ACHN (cell line): ENCODE measurements around the gene FAAP20.

Source experiments
- DNase-seq: peaks from one replicate; pipeline ENCODE4 v3.0.0-alpha.2; 2015
- in situ Hi-C: cut with HindIII; loops from 2 replicates; pipeline ENCODE4 v1.10.0; 2017; ENCODE audit warnings: low sequenced_read_pairs, low pct_ligation_motif_present, low pct_unique_long_range_greater_than_20kb

FAAP20 gene

DNA sequence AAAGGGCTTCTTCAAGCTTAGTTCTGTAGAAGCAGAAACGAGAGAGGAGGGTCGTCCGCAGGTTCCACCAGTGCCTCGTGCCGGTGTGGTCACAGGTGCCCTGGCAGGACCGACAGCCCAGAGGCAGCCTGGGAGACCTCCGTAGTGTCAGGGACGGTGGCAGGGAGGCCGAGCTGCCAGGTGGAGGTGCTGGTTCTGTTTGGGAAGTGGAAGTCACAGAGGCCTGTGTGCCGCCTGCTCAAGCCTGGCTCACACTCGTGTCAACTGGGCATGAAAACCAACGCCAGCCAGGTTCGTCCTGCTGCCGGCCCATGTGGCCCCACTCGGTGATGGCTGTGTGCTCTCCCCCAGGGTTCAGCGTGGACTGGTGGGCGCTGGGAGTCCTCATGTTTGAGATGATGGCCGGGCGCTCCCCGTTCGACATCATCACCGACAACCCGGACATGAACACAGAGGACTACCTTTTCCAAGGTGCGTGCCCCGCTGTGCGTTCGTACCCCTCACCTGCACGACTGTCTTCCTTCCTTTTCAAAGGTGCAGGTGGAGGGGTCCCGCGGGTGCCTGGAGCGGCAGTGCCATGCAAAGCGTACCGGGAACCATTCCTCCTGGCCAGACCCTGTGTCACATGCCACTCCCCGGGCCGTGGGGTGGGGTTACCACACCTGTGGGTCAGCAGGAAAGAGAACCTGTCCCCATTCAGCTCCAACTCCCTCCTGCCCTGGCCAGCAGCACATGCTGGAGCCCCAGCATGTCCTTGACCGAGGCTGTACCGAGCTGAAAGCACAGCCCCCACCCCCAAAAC is 20.8 kb downstream of the FAAP20 start:
- in situ Hi-C loops = no loop called here
- no peak for DNase-seq

DNA sequence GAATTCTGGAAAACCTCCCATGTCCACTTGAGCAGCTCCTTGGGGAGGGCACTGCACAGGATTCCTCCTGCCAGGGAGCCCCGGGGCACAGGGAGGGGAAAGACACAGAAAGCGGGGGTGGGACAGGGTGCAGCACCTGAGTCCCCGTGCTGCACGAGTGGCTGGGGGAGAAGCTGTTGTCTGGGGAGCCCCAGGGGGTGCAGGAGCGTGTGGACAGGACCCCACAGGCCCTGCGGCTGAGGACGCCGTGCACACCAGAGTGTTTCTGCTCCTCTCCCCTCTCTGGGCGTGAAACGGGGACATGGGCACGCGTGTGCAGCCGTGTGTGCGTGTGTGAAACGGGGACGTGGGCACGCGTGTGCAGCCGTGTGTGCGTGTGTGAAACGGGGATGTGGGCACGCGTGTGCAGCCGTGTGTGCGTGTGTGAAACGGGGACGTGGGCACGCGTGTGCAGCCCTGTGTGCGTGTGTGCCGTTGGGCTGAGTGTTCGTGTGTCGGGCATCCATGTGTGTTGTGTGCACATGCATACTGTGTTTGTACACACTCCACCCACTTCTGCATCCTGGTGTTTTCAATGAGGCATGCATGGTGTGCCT is 21.9 kb downstream of the FAAP20 start:
- in situ Hi-C loops = no loop called here
- no peak for DNase-seq

DNA sequence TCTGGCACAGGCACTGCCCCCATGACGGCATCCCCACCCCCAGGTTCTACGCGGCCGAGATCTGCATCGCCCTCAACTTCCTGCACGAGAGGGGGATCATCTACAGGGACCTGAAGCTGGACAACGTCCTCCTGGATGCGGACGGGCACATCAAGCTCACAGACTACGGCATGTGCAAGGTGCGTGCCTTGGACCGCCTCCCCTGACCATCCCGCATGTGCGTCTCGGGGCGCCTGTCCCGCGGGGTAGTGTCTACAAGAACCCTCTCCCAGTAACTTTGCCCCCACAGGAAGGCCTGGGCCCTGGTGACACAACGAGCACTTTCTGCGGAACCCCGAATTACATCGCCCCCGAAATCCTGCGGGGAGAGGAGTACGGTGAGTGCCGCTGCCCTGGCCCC is 22.6 kb downstream of the FAAP20 start:
- in situ Hi-C loops = no loop called here
- no peak for DNase-seq

DNA sequence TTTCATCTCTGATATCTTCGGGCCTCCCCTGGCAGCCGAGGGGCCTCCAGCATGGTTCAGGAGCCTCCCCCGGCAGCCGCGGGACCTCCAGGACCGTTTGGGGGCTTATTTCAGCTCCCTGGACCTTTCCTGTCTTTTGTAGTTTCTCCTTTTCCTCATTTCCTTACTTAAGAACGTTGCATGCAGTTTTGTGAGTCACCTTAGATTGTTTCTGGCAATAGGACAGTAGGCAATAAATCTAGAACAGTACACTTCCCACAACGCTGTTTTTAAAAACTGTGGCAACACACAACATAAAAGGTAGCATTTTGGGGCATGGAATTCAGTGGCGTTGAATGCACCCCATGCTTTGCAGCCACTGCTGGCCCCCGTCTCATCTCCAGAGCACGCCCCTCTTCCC is 24.4 kb downstream of the FAAP20 start:
- in situ Hi-C loops = no loop called here
- no peak for DNase-seq

DNA sequence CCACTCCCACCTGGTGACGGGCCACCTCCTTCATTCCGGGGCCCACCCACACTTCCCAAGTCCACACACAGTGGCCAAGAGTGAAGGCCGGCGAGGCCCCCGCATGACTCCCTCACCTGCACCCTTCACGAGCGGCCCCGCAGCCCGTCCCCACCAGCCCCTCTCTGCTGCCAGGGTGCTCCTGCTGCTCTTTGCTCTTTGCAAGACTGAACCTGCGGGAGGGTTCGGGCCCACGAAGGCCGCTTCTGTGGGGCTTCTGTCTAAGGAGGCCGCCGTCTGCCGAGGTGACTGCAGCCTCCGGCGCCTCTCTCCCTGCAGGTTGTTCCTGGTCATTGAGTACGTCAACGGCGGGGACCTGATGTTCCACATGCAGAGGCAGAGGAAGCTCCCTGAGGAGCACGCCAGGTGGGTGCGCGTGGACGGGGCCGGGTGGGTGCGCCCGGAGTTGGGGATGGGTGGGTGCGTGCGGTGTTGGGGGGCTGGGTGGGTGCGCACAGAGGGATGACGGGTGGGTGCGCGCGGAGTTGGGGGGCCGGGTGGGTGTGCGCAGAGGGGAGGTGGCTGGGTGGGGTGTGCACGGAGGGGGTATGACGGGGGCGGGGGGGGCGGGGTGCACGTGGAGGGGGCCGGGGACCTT is 25.3 kb downstream of the FAAP20 start:
- in situ Hi-C loops = no loop called here

DNA sequence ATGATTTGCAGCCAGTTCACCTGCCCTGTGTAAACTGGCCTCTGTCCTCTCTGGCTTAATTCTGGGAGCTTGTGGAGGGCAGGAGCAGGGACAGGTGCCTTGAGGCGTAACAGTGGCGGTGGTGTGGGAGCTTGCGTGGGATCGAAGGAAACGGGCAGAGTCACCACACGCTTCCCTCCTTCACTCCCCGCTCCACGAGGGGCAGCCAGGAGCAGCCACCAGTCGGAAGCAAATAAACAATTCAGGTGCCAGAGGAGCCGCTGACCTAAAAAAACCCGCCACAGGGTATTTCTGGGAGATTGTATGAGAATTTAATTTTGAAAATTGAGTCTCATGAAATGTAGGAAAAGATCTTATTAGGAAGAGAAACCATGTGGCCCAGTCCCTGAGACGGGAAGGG is 26.0 kb downstream of the FAAP20 start:
- no peak for DNase-seq
- in situ Hi-C loops = no loop called here

More for the DNA sequence above, 25.3 kb downstream of the FAAP20 start:
- no peak for DNase-seq

DNA sequence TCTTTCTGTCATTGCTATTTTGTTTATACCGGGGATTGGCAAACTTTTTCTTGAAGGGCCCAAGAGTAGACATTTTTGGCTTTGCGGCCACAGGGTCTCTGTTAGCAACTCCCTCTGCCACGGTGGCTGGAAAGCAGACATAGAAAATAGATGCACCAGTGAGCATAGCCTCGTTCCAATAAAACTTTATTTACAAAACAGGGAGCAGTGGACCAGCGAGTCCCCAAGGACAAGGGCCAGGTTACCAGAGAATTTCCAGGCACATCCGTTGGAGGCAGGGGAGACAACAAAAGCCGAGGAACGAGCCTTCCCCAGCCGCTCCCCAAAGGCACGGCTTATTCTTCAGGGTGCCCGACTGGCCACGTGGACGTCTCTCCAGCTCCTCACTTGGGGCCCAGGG is 26.5 kb downstream of the FAAP20 start:
- DNase-seq = no peak
- in situ Hi-C loops = no loop called here

DNA sequence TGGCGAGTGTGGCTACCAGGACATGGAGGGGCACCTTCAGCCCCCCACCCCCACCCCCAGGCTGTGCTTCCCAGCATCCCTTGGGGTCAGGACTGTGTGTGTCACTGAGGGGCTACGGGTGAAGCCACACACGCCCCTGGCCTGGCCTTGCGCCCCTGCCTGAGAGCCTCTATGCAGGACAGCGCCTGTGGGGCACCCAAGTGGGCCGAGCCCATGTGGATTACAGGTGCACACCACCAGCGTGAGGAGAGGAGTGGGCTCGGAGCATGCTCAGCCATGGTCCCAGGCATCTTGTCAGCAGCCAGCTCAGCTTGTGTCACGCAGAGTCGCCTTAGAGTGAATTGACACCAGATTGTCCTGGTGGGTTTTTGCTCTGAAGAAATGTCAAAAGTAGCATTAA is 27.9 kb downstream of the FAAP20 start:
- no peak for DNase-seq
- in situ Hi-C loops = no loop called here

DNA sequence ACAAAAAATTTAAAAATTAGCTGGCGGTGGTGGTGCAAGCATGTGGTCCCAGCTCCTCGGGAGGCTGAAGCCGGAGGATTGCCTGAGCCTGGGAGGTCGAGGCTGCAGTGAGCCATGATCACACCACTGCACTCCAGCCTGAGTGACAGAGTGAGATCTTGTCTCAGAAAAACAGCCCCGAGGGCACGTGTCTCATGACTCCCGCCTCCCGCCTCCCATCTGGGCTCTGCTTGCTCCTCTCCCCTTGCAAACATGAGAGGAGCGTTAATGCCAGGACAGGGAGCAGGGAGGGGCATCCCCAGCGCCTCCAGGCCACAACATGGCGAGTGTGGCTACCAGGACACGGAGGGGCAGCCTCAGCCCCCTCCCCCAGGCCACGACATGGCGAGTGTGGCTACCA is 28.3 kb downstream of the FAAP20 start:
- no peak for DNase-seq
- in situ Hi-C loops = no loop called here

DNA sequence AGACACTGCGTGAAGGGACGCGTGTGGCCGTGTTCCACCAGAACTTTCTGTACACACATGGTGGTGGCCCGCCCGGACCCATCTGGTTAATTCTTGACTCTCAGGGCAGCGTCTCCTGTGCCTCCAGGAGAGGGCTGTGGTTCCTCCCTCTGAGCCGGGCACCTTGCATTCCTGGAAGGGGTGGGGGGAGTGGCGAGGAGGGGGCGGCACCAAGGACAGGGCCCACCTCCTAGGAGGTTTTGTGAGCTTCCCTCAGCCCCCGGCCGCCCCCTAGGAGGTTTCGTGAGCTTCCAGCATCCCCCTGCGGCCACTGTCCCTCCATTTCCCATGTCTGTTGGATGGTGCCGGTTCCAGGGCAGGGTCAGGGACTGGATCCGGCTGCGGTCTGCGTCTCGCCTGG is 28.9 kb downstream of the FAAP20 start:
- no peak for DNase-seq
- in situ Hi-C loops = no loop called here

DNA sequence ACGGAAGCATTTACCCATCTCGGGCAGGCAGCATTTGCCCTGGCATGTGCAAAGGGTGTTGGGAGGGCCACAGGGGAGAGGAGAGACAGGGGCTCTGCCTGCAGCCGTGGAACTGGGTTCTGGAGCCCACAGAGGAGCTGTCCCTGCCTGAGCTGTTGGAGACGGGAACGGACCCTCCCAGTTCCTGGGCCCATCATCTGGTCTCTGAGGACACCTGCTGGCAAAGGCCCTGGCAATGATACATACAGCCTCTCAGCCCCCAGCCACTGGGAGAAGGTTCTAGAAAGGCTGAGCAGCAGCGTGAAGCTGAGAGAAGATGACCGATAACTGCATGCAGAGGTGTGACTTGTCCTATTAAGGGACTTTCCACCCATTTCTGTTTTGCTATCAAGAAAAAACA is 31.4 kb downstream of the FAAP20 start:
- DNase-seq = no peak
- in situ Hi-C loops = no loop called here

DNA sequence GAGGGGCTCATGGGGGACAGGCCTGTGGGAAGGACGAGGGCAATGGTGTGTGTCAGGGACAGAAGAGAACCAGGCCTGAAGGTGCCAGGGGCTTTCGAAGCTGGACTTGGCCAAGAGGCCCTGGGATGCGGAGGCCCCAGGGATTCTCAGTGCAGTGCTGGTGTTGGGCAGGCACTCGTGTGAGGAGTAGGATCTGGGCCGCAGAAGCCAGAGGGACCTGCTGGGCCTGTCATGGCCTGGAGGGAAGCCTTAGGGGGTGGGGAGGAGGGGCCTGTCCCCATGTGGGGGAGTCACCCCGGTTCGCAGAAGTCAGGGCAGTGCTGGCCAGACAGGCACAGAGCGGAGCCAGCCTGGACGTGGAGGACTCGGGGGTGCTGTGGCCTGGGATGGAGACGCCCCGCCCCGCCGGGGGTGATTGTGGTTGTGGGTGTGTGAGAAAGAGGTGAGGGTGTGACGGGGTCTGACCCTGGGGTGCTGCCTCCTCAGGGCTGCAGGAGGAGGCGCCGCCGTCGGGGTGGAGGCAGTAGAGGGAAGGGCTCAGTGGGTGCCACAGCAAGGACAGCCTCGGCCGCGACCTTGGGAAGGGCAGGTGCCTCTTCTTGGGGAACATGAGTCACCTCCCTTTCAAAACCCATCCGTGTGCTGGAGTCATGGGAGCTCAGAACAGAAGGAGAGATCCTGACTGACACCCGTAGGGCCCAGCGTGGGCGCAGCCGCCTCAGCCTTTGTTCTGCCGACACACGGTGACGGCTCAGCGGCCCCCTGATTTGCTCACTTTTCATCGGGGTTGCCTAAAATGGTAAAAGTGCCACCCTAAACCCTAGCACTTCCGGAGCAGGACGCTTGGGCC is 33.9 kb downstream of the FAAP20 start:
- DNase-seq = no peak
- in situ Hi-C loops = no loop called here

DNA sequence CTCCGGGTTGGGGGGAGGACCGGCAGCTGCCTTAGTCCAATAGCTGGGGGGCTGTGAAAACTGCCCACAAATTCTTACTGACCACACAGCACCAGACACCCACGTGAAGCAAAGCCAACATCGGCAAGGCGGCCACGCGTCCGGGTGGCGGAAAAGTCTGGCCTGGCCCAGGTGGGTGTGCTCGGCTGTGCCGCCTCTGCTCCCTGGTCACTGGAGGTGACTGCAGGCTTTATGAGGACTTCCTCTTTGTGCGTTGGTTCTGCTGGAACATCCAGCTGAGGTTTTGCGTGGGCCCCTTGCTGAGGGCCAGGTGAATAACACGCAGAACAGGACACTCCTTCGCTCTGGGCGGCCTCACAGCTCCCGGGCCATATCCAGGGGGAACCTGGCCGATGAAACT is 35.4 kb downstream of the FAAP20 start:
- in situ Hi-C loops = no loop called here
- DNase-seq = no peak

DNA sequence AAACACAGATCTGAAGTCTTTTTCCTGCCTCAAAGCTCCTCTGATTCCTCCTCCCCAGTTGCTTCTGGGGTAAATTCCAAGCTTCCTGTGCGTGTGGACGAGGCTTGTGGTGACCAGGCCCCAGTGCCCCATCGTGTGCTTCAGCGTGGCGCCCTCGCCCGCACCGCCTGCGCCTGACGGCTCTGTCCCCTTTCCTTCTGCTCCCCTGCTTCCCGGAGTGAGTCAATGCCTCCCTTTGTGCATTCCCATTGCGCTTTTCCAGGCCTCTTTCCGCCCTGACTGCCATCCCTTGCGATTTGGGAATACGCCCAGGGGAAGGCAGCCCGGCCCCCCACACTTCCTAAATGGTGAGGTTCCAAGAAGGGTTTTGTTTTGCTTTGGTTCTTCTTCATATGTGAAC is 36.3 kb downstream of the FAAP20 start:
- DNase-seq = no peak
- in situ Hi-C loops = no loop called here

DNA sequence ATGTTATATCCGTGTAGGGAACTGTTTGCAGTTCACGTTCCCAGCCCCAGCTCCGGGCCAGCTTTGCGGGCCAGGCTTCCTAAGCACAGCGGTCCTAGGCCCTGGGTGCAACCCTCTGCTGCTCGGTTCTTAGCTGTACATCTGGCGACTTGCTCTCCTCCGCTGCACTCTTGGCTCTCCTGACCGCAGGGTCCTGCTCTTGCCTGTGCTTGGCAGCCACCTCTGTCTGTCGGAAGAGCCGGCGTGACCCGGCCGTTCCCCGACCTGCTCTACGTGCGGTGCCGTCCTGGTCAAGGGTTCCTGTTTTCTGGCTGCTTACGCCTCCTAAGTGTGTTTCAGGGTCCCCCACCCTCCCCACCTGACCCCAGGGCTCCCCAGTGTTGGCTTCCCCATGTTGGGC is 36.7 kb downstream of the FAAP20 start:
- DNase-seq = no peak
- in situ Hi-C loops = no loop called here

DNA sequence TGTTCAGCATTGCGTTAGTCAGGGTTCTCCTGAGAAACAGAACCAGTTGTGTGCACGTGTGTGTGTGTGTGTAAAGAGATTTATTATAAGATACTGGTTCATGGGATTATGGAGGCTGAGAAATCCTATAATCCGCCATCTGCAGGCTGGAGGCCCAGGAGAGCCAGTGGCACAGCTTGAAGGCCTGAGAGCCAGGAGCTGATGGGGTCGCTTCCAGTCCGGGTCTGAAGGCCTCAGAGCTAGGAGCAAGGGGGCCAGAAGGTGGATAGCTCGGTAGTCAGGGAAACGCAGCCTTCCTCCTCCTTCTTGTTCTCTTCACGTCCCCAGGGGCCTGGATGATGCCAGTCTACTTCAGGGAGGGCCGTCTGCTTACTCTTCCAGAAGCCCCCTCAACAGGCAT is 37.7 kb downstream of the FAAP20 start:
- in situ Hi-C loops = no loop called here
- DNase-seq = no peak

DNA sequence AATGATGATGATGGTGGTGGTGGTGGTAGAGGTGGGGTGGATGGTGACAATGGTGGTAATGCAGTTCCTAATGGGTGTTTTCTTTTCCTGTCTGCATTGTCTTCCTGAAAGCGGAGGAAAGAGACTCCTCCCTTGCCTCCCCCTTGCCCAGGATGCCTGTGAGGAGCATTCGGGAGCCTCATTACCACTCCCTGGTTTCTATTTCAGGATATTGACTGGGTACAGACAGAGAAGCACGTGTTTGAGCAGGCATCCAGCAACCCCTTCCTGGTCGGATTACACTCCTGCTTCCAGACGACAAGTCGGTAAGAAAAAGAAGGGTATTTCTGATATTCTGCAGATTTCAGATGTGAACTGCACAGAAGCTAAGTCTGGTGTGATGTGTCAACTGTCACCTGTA is 38.8 kb downstream of the FAAP20 start:
- DNase-seq = no peak
- in situ Hi-C loops = no loop called here

DNA sequence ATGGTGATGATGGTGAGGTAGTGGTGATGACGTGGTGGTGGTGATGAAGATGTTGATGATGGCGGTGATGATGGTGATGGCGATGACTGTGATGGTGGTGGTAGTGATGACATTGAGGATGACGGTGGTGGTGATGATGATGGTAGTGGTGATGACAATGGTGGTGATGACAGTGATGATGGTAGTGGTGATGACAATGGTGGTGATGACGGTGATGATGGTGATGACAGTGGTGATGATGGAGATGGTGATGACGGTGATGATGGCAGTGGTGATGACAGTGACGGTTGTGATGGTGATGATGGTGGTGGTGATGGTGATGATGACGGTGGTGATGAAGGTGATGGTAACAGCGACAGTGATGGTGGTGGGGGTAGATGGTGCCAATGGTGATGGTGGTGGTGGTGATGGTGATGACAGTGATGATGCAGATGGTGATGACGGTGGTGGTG is 39.4 kb downstream of the FAAP20 start:
- in situ Hi-C loops = no loop called here
- no peak for DNase-seq

DNA sequence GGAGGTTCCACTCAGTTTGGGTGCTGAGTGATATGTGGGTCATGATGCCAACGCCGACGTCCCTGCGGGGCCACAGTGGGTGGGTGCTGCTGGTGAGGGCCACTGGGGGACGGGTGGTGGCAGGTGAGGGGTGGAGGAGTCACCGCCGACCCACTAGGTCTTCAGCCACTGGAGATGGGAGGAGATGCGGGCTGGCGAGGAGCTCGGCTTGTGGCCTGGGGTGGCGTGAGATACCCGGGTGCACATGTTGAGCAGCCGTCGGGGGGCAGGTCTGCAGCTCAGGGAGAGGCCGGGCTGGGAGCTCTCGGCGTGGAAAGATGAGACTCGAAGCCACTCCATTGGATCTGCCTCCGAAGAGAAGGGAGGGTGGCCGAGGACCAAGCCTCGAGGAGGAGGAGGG is 40.5 kb downstream of the FAAP20 start:
- no peak for DNase-seq
- in situ Hi-C loops = no loop called here
